NT2/D1 (cell line): ENCODE results near the gene GPD1.

ENCODE experiments used
- SUZ12 ChIP-seq: IDR thresholded peaks from 2 replicates; pipeline ENCODE4 v1.6.1; 2011; ENCODE audit not compliant: insufficient read length, insufficient read depth; ENCODE audit errors: extremely low read depth
- ZNF274 ChIP-seq: IDR thresholded peaks from 2 replicates; pipeline ENCODE4 v1.6.1; 2011; ENCODE audit warnings: mild to moderate bottlenecking, low read depth, low read length

DNA sequence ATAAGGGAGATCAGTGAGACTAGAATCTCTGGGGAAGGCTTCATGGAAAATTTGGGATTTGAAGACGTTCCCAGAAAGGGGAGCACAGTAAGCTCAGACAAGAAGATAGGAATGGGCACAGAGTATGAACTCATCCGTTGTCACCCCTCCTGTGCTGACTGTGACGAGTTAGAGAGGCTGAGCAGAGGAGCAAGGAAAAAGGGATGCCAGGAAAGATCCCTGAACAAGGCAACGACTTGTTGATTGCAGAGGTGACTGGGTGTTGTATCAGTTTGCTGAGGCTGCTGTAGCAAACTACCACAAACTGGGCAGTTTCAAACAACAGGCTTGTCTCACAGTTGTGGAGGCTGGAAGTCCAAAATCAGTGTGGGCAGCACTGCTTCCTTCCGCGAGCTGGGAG is 5.9 kb upstream of the GPD1 start:
- no peak for TF ChIP-seq ZNF274
- TF ChIP-seq SUZ12, result no peak
